K562 (cell line): ENCODE results near the gene SENP3. TPM values are rescaled to one million over a fixed set of nuclear protein-coding genes. Genes with fewer than 3 reads are reported as not detected.
A peak's percentile ranks its signal among the peaks of the same experiment; 100 is the strongest.

Experiments
- ATAC-seq: fragments of 200-7000 bp; cut with Tn5 transposase; 3 replicates; pipeline ENCODE4 v1.9.1; 2020; ENCODE audit warnings: moderate library complexity
- BruUV-seq: library from RNA; stranded (reverse); fragments of 400-500 nt; replicated peaks from 2 replicates; lab custom pipeline; 2021; lab: Mats Ljungman, UMichigan
- CTCF ChIA-PET: fragments of 300-600 bp; formaldehyde crosslinking; extraction: SDS; loops from one replicate; lab custom pipeline; 2021; ENCODE audit warnings: low intra/inter-chr PET ratio; lab: Yijun Ruan, JAX
- POLR2A ChIA-PET: fragments of 300-600, 350-650 bp; sonication (Branson Sonifier 250); formaldehyde crosslinking; extraction: SDS; loops from one replicate; lab custom pipeline; 2021; ENCODE audit warnings: antibody characterized with exemption, inconsistent platforms; lab: Yijun Ruan, JAX
- DNase-seq, 4 experiments: peaks; one replicate each; pipeline versions ENCODE4 v3.0.0 to v3.0.0-alpha.2; 2011 to 2018; ENCODE audit warnings: low spot score in 3 of 4, mixed read lengths in 3 of 4; ENCODE audit errors: extremely low read depth in 1 of 4
- FAIRE-seq: peaks from 2 replicates; lab custom pipeline; 2011; peaks lifted over from hg19 to GRCh38; lab: Jason Lieb, UNC
- H2AFZ ChIP-seq: 2 replicates; pipeline ENCODE4 v1.6.0; 2011; ENCODE audit warnings: low read depth, low read length, control low read depth, inconsistent platforms
- H3K27ac ChIP-seq: fragments of 200-600 bp; 3 replicates; pipeline ENCODE4 v1.8.0; 2011; ENCODE audit warnings: low read depth, mild to moderate bottlenecking, control low read depth, inconsistent platforms, low read length, moderate library complexity, mixed read lengths; ENCODE audit errors: extremely low read depth
- H3K27me3 ChIP-seq, 2 experiments: fragments of 300-600 bp in 1 of 2; 2 replicates in 1 of 2; 3 replicates in 1 of 2; pipeline versions ENCODE4 v1.6.0 to v1.8.0; 2011; ENCODE audit warnings: inconsistent platforms in 2 of 2, low read length in 2 of 2, mild to moderate bottlenecking in 1 of 2, mixed read lengths in 1 of 2, moderate library complexity in 1 of 2; ENCODE audit not compliant: control insufficient read depth in 2 of 2, insufficient read depth in 2 of 2
- H3K36me3 ChIP-seq: fragments of 300-600 bp; 3 replicates; pipeline ENCODE4 v1.8.0; 2011; ENCODE audit warnings: mild to moderate bottlenecking, low read length, inconsistent platforms; ENCODE audit not compliant: control insufficient read depth, insufficient read depth
- H3K4me1 ChIP-seq, 2 experiments: fragments of 200-600 bp in 1 of 2; replicated peaks in 1 of 2; 2 replicates in 1 of 2; 3 replicates in 1 of 2; pipeline versions ENCODE4 v1.5.1 to v1.8.0; 2011; ENCODE audit warnings: inconsistent platforms in 2 of 2, low read length in 2 of 2, mild to moderate bottlenecking in 1 of 2, mixed read lengths in 1 of 2, moderate library complexity in 1 of 2; ENCODE audit not compliant: control insufficient read depth in 2 of 2, insufficient read depth in 2 of 2
- H3K4me2 ChIP-seq: 2 replicates; pipeline ENCODE4 v1.6.1; 2011; ENCODE audit warnings: low read length, control low read depth, inconsistent platforms, mixed read lengths; ENCODE audit not compliant: insufficient read depth
- H3K4me3 ChIP-seq: fragments of 200-600 bp; sonication (generic), shearing (Covaris generic); 2 replicates; pipeline ENCODE4 v1.5.1; 2016; ENCODE audit warnings: control low read depth, inconsistent platforms
- H3K79me2 ChIP-seq: fragments of 200-600 bp; 3 replicates; pipeline ENCODE4 v1.8.0; 2011; ENCODE audit warnings: low read length, inconsistent platforms; ENCODE audit not compliant: control insufficient read depth, insufficient read depth
- H3K9ac ChIP-seq, 2 experiments: 2 replicates each; pipeline versions ENCODE4 v1.6.0 to v1.6.1; 2011; ENCODE audit warnings: low read depth in 2 of 2, low read length in 2 of 2, control low read depth in 1 of 2, inconsistent platforms in 1 of 2, mild to moderate bottlenecking in 1 of 2, mixed read lengths in 1 of 2; ENCODE audit not compliant: insufficient read depth in 1 of 2
- H3K9me1 ChIP-seq: one replicate; pipeline ENCODE4 v1.6.0; 2011; ENCODE audit warnings: inconsistent platforms, mild to moderate bottlenecking, low read length, moderate library complexity; ENCODE audit not compliant: control insufficient read depth, insufficient read depth
- H3K9me3 ChIP-seq: replicated peaks from 2 replicates; pipeline ENCODE4 v1.5.1; 2011; ENCODE audit warnings: low read depth, low read length, inconsistent platforms; ENCODE audit not compliant: control insufficient read depth, insufficient read depth
- H4K20me1 ChIP-seq: replicated peaks from 2 replicates; pipeline ENCODE4 v1.6.1; 2011; ENCODE audit warnings: low read length, inconsistent platforms, mixed read lengths; ENCODE audit not compliant: control insufficient read depth, insufficient read depth
- ATF4 ChIP-seq: fragments of 450-650 bp; formaldehyde crosslinking; IDR thresholded peaks from 2 replicates; pipeline ENCODE4 v1.4.0; 2022; ENCODE audit warnings: mild to moderate bottlenecking, moderate library complexity
- ATF6 ChIP-seq: sonication (generic); formaldehyde crosslinking; IDR thresholded peaks from 2 replicates; pipeline ENCODE4 v1.4.0; 2020; ENCODE audit warnings: mild to moderate bottlenecking, missing genetic modification reagents
- GMEB1 ChIP-seq: fragments of 250-450 bp; sonication (Bioruptor Pico); IDR thresholded peaks from 2 replicates; pipeline ENCODE4 v1.4.0; 2020; ENCODE audit warnings: mild to moderate bottlenecking
- KDM4B ChIP-seq, 2 experiments: fragments of 450-650 bp in 1 of 2; sonication (generic) in 1 of 2; IDR thresholded peaks; 2 replicates each; pipeline ENCODE4 v1.6.1; 2016 to 2017; ENCODE audit warnings: borderline replicate concordance in 2 of 2, antibody characterized with exemption in 1 of 2, low read depth in 1 of 2, mild to moderate bottlenecking in 1 of 2
- MNT ChIP-seq, 2 experiments: fragments of 450-650 bp; conservative IDR thresholded peaks; 2 replicates each; pipeline ENCODE4 v1.6.1; 2017; ENCODE audit warnings: mild to moderate bottlenecking in 2 of 2, moderate library complexity in 2 of 2
- MYNN ChIP-seq, 2 experiments: sonication (generic); formaldehyde crosslinking in 1 of 2; IDR thresholded peaks; 2 replicates each; pipeline versions ENCODE4 v1.5.0 to v1.6.1; 2016 to 2020; ENCODE audit warnings: antibody characterized with exemption in 1 of 2, missing genetic modification reagents in 1 of 2
- RBM14 ChIP-seq: fragments of 200-400 bp; formaldehyde crosslinking; IDR thresholded peaks from 2 replicates; pipeline ENCODE4 v1.6.1; 2018; ENCODE audit warnings: low read depth, mild to moderate bottlenecking, low read length, moderate library complexity, borderline replicate concordance; ENCODE audit not compliant: insufficient read depth
- RBM34 ChIP-seq: fragments of 200-400 bp; formaldehyde crosslinking; IDR thresholded peaks from 2 replicates; pipeline ENCODE4 v1.6.1; 2018; ENCODE audit warnings: low read length, borderline replicate concordance; ENCODE audit not compliant: insufficient read depth
- SMAD2 ChIP-seq: fragments of 150-350 bp; IDR thresholded peaks from 2 replicates; pipeline ENCODE4 v1.6.1; 2014; ENCODE audit warnings: low read depth, mild to moderate bottlenecking, low read length
- TBL1XR1 ChIP-seq, 2 experiments: IDR thresholded peaks; 2 replicates each; pipeline ENCODE4 v1.6.1; 2012; ENCODE audit warnings: improper control_type of control experiment in 2 of 2, low read length in 2 of 2, mild to moderate bottlenecking in 1 of 2
- VEZF1 ChIP-seq: fragments of 200-800 bp; sonication (Bioruptor generic); IDR thresholded peaks from 2 replicates; pipeline ENCODE4 v1.6.1; 2017; ENCODE audit warnings: missing genetic modification characterization, missing compliant biosample characterization
- WGBS: fragments of 100-300 bp; shearing (Covaris generic); methylation state at CpG from one replicate; pipeline ENCODE4 v1.1.6; 2016; ENCODE audit warnings: low coverage, mixed read lengths; ENCODE audit not compliant: insufficient coverage; ENCODE audit errors: missing lambda C conversion rate; 5-methylcytosine and 5-hydroxymethylcytosine counted together
- in situ Hi-C: fragments of 300-500 bp; cut with MboI; formaldehyde crosslinking; loops from 4 replicates; pipeline ENCODE4 v1.15.0; 2018; ENCODE audit warnings: inconsistent platforms, mixed read lengths
- intact Hi-C: fragments of 100-400 bp; cut with micrococcal nuclease; formaldehyde crosslinking; loops from 2 replicates; pipeline ENCODE4 v1.14.2; 2022
- polyA plus RNA-seq, 8 experiments: library from polyadenylated mRNA; depleted of rRNA in 4 of 8; stranded (reverse) in 5 of 8; unstranded in 3 of 8; fragments of >200 nt; fragmentation: Nextera tagmentation in 2 of 8; fragmentation: Illumina TruSeq in 1 of 8; extraction: Ambion mirVana in 2 of 8; extraction: Trizol in 1 of 8; gene quantifications; 2 replicates each; pipeline versions ENCODE4 v1.2.1 to v1.2.3, GENCODE V29; 2011 to 2014; ENCODE audit warnings: inconsistent platforms in 1 of 8, missing spikeins in 1 of 8
- total RNA-seq, 7 experiments: library from RNA; depleted of rRNA in 6 of 7; stranded (reverse); fragments of >200 nt in 6 of 7; fragmentation: Illumina TruSeq in 2 of 7; extraction: Trizol in 2 of 7; gene quantifications; 2 replicates each; pipeline versions ENCODE4 v1.2.1 to v1.2.3, GENCODE V29; 2011 to 2021; ENCODE audit warnings: low replicate concordance in 1 of 7

Gene SENP3
- total and polyA plus RNA-seq, 9 of the 15 experiments (the other 6 are each of a cell fraction or from before 2014, with no cell fraction given): 0.63 to 102 (median 78.8) TPM

- peaks cover 9% of the 10 kb centered on the region for H3K9me1 ChIP-seq
- no peaks in the 10 kb centered on the region for H3K9me3 ChIP-seq
- peaks cover 8 to 23% of the 10 kb centered on the region in 2 experiments; a peak in 4 of 5 replicates for H3K4me1 ChIP-seq
- ATAC-seq: peak; percentile 53
- CTCF ChIA-PET: no interaction called here
- DNase-seq: peak; percentile 77 to 88 (median 84)
- BruUV-seq: no TSS peak
- 0% methylated on average over 18 of the region's 71 CpGs for WGBS
- peaks cover 40% of the 10 kb centered on the region for H4K20me1 ChIP-seq
- no peaks in the 10 kb centered on the region for H3K27me3 ChIP-seq
- H3K4me3 ChIP-seq: peak overlapping the region; percentile 99
- POLR2A ChIA-PET: interaction anchor here (0.6 to 6.7 kb wide), 15 partner anchors 8 to 260 kb away, joined by 3 to 46 read pairs (median 4); partner anchors contain the start of genes ATP1B2, MPDU1, TP53 and ZBTB4
- intact Hi-C loops: no loop called here
- peak overlapping the region; percentile 98 for H3K27ac ChIP-seq
- H3K79me2 ChIP-seq: peaks cover 61% of the 10 kb centered on the region
- FAIRE-seq: no peak
- peaks cover 86% of the 10 kb centered on the region for H3K36me3 ChIP-seq
- peak overlapping the region; percentile 83 for H3K4me2 ChIP-seq
- H3K9ac ChIP-seq: peak overlapping the region; percentile 97 to 100
- in situ Hi-C loops: loop anchor here (25.0 kb wide), 1 partner anchor 536 kb away; the partner anchor contains the start of genes SLC16A11 and SLC16A13
- no peak overlapping the region for H2AFZ ChIP-seq
- TF ChIP-seq GMEB1 (CRISPR knock-in tag): no peak
- TF ChIP-seq RBM34: no peak
- no peak for TF ChIP-seq KDM4B (IDR thresholded peaks at IDR 0.05; ENCODE audit: borderline replicate concordance in 2 of 2, low read depth in 1 of 2)
- TF ChIP-seq TBL1XR1 (IDR thresholded peaks at IDR 0.05; ENCODE audit: low read length in 2 of 2): no peak
- peak; percentile 99 for TF ChIP-seq VEZF1 (CRISPR knock-in tag)
- TF ChIP-seq ATF6 (CRISPR knock-in tag): no peak
- no peak for TF ChIP-seq SMAD2
- TF ChIP-seq RBM14: 0 out of 2 replicates have a peak, but pooled peaks have one; percentile 10
- no peak for TF ChIP-seq ATF4 (CRISPR knock-in tag)
- peak; percentile 96 to 98 for TF ChIP-seq MNT (conservative IDR thresholded peaks at IDR 0.05)
- TF ChIP-seq MYNN (IDR thresholded peaks at IDR 0.05): no peak
- TF ChIP-seq MYNN (CRISPR knock-in tag; IDR thresholded peaks at IDR 0.05): no peak
Observed at GRCh38 chr17:7573324-7574080, 11.8 kb downstream of the SENP3 start.
